Epithelial cell of proximal tubule (primary cell): ENCODE measurements around the gene RFX5. TPM values are rescaled to one million over a fixed set of nuclear protein-coding genes. Genes with fewer than 3 reads are reported as not detected.

ENCODE experiments used
- DNase-seq: peaks from one replicate; pipeline ENCODE4 v3.0.0-alpha.2; 2011; ENCODE audit warnings: low read depth
- H3K4me3 ChIP-seq: 2 replicates; pipeline ENCODE4 v1.5.1; 2011; ENCODE audit warnings: low read depth, mild to moderate bottlenecking, low read length
- total RNA-seq: library from RNA; depleted of rRNA; stranded (reverse); fragments of >200 nt; gene quantifications from 2 replicates; pipeline ENCODE4 v1.2.3, GENCODE V29; 2015
- TF ChIP-seq, protein P1 (sequence below): conservative IDR thresholded peaks from 2 replicates; pipeline ENCODE4 v1.5.1; 2012; ENCODE audit warnings: low read depth, mild to moderate bottlenecking, low read length

Gene RFX5
- total RNA-seq, 1 donor from 2014 or later, result 33.9 TPM

DNA sequence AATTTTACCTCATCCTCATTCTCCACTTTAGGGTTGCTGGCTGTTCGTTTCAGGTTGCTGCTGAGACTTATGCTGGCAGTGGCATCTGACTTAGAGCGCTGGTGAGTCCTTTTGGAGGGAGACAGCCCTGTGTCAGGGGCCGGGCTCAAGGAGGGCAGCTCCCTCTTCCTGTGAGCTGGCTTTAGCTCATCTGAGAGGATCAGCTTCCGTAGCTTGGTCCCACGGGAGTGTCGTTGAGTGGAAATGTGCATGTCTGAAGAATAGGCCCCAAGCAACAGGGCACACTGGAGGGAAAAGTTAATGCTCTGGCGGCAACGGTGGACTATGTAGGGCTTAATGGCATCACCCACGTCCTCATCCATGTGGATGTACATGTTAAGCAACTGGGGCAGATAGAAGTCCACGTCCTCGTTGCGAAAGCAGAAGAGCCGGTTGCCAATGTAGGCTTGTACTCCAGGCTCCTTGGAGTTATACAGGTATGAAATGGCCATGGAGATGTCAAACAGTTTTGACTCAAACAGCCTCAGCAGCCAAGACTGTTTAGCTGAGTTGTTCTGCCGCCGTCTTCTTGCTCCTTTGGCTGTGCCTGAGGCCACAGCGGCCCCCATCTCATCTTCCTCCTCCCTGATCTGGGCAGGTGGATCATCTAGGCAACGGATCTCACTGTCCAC lies 31.4 kb downstream of the RFX5 start:
- no peak for DNase-seq
- no peak overlapping the region for H3K4me3 ChIP-seq
- TF ChIP-seq, protein P1, sequence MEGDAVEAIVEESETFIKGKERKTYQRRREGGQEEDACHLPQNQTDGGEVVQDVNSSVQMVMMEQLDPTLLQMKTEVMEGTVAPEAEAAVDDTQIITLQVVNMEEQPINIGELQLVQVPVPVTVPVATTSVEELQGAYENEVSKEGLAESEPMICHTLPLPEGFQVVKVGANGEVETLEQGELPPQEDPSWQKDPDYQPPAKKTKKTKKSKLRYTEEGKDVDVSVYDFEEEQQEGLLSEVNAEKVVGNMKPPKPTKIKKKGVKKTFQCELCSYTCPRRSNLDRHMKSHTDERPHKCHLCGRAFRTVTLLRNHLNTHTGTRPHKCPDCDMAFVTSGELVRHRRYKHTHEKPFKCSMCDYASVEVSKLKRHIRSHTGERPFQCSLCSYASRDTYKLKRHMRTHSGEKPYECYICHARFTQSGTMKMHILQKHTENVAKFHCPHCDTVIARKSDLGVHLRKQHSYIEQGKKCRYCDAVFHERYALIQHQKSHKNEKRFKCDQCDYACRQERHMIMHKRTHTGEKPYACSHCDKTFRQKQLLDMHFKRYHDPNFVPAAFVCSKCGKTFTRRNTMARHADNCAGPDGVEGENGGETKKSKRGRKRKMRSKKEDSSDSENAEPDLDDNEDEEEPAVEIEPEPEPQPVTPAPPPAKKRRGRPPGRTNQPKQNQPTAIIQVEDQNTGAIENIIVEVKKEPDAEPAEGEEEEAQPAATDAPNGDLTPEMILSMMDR, result no peak

DNA sequence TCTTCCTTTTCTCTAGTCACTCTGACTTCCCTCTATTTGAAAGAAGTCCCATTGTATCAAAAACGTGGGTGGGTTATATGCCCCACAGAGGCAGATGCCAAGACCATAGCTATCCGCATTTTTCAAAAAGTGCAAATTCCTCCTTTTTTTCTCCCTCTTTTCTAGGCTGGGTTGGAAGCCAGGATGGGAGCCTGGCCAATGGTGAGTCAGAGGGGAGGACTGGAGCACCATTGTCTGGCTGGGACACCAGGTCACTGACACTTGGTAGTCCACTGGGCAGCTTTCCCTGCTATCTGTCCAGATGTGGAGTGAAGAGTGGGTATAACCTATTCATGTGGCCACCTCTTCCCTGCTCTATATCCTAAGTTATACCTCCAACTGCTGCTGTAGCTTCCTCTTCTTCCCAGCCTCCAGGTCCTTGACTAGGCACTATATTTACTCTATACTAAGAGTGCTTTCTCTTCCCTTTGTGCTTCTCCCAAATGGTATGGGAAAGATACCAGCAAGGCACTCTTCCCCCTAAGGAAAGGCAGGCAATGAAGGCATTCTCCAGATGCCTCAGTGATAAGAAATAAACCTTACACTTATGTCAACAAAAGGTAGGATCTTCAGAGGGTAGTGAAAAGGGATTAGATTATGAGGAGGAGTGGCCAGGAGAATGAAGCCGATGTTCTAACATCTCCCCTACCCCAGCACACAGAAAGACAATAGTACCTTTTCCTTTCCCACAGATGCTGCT lies 32.7 kb downstream of the RFX5 start:
- DNase-seq, result no peak
- H3K4me3 ChIP-seq, result no peak overlapping the region
- TF ChIP-seq, protein P1, result no peak

DNA sequence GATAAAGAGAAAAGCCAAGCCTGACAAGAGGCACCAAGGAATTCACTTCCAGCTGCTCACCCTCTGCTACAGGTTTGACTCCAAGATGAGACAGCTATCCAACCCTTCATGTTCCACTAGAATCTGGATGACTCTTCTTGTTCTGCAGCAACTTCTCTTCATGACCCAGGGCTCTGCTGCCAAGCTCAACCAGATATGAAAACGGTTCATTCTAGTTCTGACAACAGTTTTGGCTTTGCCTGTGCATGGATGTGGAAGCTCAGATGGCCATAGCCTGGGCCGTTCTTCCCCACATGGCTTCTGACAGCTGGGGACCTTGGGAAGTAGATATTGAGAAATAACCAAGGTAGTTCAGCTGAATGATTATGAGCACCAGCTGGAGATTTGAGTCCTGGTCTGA lies 33.6 kb downstream of the RFX5 start:
- H3K4me3 ChIP-seq, result no peak overlapping the region
- no peak for DNase-seq
- TF ChIP-seq, protein P1, result no peak

DNA sequence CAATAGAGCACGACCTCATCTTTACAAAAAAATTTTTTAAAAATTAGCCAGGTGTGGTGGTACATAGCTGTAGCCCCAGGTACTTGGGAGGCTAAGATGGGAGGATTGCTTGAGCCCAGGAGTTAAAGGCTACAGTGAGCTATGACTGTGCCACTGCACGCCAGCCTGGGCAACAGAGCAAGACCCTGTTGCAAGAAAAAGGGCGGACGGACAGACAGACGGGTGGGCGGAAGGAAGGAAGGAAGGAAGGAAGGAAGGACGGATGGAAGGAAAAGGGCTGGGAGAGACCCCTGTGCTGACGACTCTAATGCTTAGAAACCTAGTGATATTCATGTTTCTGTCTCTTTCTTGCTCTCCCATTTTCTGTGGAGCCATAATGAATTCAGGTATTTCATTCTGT lies 34.2 kb downstream of the RFX5 start:
- H3K4me3 ChIP-seq, result no peak overlapping the region
- TF ChIP-seq, protein P1, result no peak
- DNase-seq, result no peak

DNA sequence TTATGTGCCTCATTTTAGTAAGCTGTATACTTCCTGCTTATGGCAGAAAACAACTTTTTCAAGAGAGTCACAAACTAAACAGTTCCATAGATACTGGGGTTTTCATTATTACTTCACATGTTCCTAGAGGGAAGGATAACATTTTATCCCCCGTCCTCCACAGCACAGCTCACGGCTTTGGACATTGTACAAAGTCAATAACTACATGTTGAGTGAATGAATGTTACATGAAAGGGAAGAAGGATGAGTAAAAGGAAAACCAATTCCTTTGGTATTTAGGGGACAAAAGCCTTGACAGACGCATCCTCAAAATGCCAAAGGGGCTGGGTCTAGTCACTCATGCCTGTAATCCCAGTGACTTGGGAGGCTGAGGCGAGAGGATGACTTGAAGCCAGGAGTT lies 34.6 kb downstream of the RFX5 start:
- DNase-seq, result no peak
- no peak overlapping the region for H3K4me3 ChIP-seq
- TF ChIP-seq, protein P1, result no peak

DNA sequence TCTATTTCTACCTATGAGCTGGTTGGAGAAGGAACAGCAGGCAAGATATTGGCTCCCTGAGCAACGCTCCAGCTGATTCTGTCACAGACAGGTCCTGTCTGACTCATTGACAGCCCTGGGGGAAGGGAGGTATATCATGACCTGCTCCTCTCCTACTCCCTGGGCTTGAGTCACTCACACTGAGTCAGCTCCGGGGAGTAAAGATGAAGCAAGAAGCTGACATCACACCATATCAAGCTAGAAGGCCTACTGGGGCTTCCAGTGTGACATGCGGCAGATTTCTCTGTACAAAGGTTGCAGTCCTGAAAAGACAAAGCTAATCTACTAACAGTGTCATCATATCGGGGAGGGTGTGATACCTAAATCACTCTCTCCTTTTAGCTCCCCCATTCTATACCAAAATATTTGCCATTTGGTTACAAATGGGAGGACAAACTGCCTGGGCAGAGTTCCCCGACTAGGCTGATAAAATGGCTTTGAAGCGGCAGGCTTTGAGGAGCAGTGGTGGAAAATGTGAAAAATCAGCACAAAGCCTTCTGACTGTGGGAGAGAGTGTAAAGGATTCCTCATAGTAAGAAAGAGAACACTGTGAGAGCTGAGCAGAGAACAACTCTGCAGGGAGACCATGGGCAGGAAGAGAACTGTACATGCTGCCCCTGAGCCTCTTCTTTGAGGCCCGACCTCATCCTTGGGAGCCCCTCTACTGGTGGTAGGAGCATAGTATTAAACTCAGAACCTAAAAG lies 35.3 kb downstream of the RFX5 start:
- TF ChIP-seq, protein P1, result no peak
- peak; percentile 98 for DNase-seq
- H3K4me3 ChIP-seq, result no peak overlapping the region
